Measurements from ENCODE around the gene PAOX. TPM values are rescaled to one million over a fixed set of nuclear protein-coding genes. Genes with fewer than 3 reads are reported as not detected.

PAOX gene
- total RNA-seq, 1 experiment from 2014 or later: 2.1 TPM

DNA sequence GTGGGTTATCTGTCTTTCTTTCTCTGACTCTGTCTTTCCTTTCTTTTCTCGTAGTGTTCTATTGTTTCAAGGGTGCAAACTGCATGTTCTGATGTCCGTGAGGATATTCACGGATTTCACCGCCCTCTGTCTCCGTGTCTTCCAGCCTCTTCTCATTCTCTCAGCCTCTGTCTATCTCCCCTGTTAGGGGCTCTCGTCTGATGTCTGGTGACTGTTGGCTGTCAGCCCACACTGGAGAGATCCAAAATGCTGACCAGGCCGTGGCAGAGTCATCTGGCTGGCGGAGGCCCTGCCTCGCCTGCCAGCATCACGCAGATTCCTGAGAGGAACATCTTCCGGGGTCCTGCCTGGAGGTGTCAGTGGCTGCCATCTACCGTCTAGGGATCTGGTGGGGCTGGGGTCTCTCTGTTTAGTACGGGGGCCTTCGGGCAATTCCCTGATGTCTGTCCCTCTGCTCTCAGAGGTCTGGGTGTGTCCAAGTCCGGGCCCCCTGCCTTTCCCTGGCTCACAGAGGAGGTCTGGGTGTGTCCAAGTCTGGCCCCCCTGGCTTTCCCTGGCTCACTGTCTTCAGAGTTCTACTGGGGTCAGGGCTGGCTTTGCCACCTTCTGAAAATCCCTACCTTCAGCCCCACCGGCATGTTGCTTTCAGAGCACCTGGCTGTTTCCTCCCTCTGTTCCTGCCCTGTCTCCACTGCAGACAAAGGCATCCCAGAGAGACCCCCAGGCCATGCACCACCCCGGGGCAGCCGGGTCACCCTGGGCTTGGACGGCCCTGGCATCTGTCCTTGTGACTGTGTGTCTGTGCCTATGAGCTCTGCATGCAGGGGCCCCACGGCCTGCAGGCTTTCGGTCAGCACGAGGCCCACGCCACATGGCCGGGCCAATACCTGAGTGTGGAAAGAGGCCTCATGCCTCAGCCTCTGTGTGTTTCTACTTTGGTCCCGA, 60.7 kb downstream of the PAOX start:
- no peak for DNase-seq (ENCODE audit: low read depth)

- DNase-seq (ENCODE audit: low read depth): no peak
Measured at GRCh38 chr10:133440633-133441285, 61.7 kb downstream of the PAOX start.

Other genes with a start within 250 kb of the PAOX start
- not detected in 2 replicates for gene KNDC1, start 219.0 kb upstream of the PAOX start, total RNA-seq (2014; rRNA removed; shearing (Covaris generic))
- not detected in 2 replicates for gene UTF1, start 149.0 kb upstream of the PAOX start, total RNA-seq (2014; rRNA removed; shearing (Covaris generic))
- not detected in 2 replicates for gene VENTX, start 141.4 kb upstream of the PAOX start, total RNA-seq (2014; rRNA removed; shearing (Covaris generic))
- gene ADAM8, start 102.4 kb upstream of the PAOX start, total RNA-seq (2014; rRNA removed; shearing (Covaris generic)): 2.9 and 6.2 TPM in 2 replicates
- 19.8 and 21.6 TPM in 2 replicates for gene TUBGCP2, start 70.4 kb upstream of the PAOX start, total RNA-seq (2014; rRNA removed; shearing (Covaris generic))
- gene ZNF511, start 70.3 kb upstream of the PAOX start, total RNA-seq (2014; rRNA removed; shearing (Covaris generic)): 29.8 and 40.9 TPM in 2 replicates
- not detected in 2 replicates for gene CALY, start 42.4 kb upstream of the PAOX start, total RNA-seq (2014; rRNA removed; shearing (Covaris generic))
- gene PRAP1, start 31.9 kb upstream of the PAOX start, total RNA-seq (2014; rRNA removed; shearing (Covaris generic)): not detected in 2 replicates
- gene FUOM, start 21.2 kb upstream of the PAOX start, total RNA-seq (2014; rRNA removed; shearing (Covaris generic)): 0.80 and 2.9 TPM in 2 replicates
- gene ECHS1, start 5.9 kb upstream of the PAOX start, total RNA-seq (2014; rRNA removed; shearing (Covaris generic)): 79.0 and 94.8 TPM in 2 replicates
- gene MTG1, start 14.9 kb downstream of the PAOX start, total RNA-seq (2014; rRNA removed; shearing (Covaris generic)): 35.8 and 51.0 TPM in 2 replicates
- gene SPRN, start 45.4 kb downstream of the PAOX start, total RNA-seq (2014; rRNA removed; shearing (Covaris generic)): not detected in 2 replicates
- 0.06 and 0.40 TPM in 2 replicates for gene SCART1, start 74.7 kb downstream of the PAOX start, total RNA-seq (2014; rRNA removed; shearing (Covaris generic))
- gene CYP2E1, start 148.1 kb downstream of the PAOX start, total RNA-seq (2014; rRNA removed; shearing (Covaris generic)): 0.12 and 2.5 TPM in 2 replicates
- gene SYCE1, start 186.3 kb downstream of the PAOX start, total RNA-seq (2014; rRNA removed; shearing (Covaris generic)): 0.80 TPM in 1 of 2 replicates, not detected in the other
- gene FRG2B, start 247.5 kb downstream of the PAOX start, total RNA-seq (2014; rRNA removed; shearing (Covaris generic)): not detected in 2 replicates